ENCODE results near the gene PSMC4.

The PSMC4 gene

GRCh38 chr19:39966617-39967016 is 4.3 kb upstream of the PSMC4 start:
- TF ChIP-seq CTCF (conservative IDR thresholded peaks at IDR 0.05; ENCODE audit: low read depth, low read length): no peak
- H3K4me1 ChIP-seq (ENCODE audit: low read depth, poor library complexity, severe bottlenecking): peaks cover 18% of the 10 kb centered on the region
- no peak overlapping the region for H2AFZ ChIP-seq (ENCODE audit: low read depth)
- H3K9ac ChIP-seq: no peak overlapping the region
- peaks cover 14% of the 10 kb centered on the region for H3K79me2 ChIP-seq (ENCODE audit: insufficient read depth, low read depth)
- no peak overlapping the region for H3K27ac ChIP-seq
- no peaks in the 10 kb centered on the region for H3K27me3 ChIP-seq (ENCODE audit: insufficient read depth, low read depth)
- no peaks in the 10 kb centered on the region for H3K36me3 ChIP-seq (ENCODE audit: insufficient read depth)
- H4K20me1 ChIP-seq (ENCODE audit: insufficient read depth): no peaks in the 10 kb centered on the region
- no peak overlapping the region for H3K4me3 ChIP-seq (IDR thresholded peaks at IDR 0.05; ENCODE audit: insufficient read depth, low read depth, low read length)
- no peak overlapping the region for H3K4me2 ChIP-seq

GRCh38 chr19:39967561-39967960 is 3.4 kb upstream of the PSMC4 start:
- Histone ChIP-seq H3K79me2 (ENCODE audit: insufficient read depth, low read depth) (peaks cover 22% of the 10 kb centered on the region), H3K4me3 (IDR thresholded peaks at IDR 0.05; ENCODE audit: insufficient read depth, low read depth, low read length) (no peak overlapping the region), H3K27me3 (ENCODE audit: insufficient read depth, low read depth) (no peaks in the 10 kb centered on the region), H3K9ac (no peak overlapping the region), H3K27ac (no peak overlapping the region), H3K4me2 (no peak overlapping the region), H3K4me1 (ENCODE audit: low read depth, poor library complexity, severe bottlenecking) (peaks cover 23% of the 10 kb centered on the region), H2AFZ (ENCODE audit: low read depth) (no peak overlapping the region), H3K36me3 (ENCODE audit: insufficient read depth) (no peaks in the 10 kb centered on the region), H4K20me1 (ENCODE audit: insufficient read depth) (no peaks in the 10 kb centered on the region)
- no peak for TF ChIP-seq CTCF (conservative IDR thresholded peaks at IDR 0.05; ENCODE audit: low read depth, low read length)

GRCh38 chr19:39968789-39969188 is 2.2 kb upstream of the PSMC4 start:
- Histone ChIP-seq H3K79me2 (ENCODE audit: insufficient read depth, low read depth) (peaks cover 33% of the 10 kb centered on the region), H3K27me3 (ENCODE audit: insufficient read depth, low read depth) (no peaks in the 10 kb centered on the region), H3K9ac (no peak overlapping the region), H2AFZ (ENCODE audit: low read depth) (no peak overlapping the region), H3K4me2 (peak overlapping the region; percentile 91; the same call in 1 of the 2 replicates), H4K20me1 (ENCODE audit: insufficient read depth) (no peaks in the 10 kb centered on the region), H3K36me3 (ENCODE audit: insufficient read depth) (no peaks in the 10 kb centered on the region), H3K27ac (no peak overlapping the region), H3K4me1 (ENCODE audit: low read depth, poor library complexity, severe bottlenecking) (peaks cover 23% of the 10 kb centered on the region), H3K4me3 (IDR thresholded peaks at IDR 0.05; ENCODE audit: insufficient read depth, low read depth, low read length) (no peak overlapping the region)
- no peak for TF ChIP-seq CTCF (conservative IDR thresholded peaks at IDR 0.05; ENCODE audit: low read depth, low read length)

GRCh38 chr19:39969266-39969665 is 1.7 kb upstream of the PSMC4 start:
- TF ChIP-seq CTCF (conservative IDR thresholded peaks at IDR 0.05; ENCODE audit: low read depth, low read length): no peak
- no peak overlapping the region for H3K27ac ChIP-seq
- peaks cover 34% of the 10 kb centered on the region for H3K79me2 ChIP-seq (ENCODE audit: insufficient read depth, low read depth)
- no peaks in the 10 kb centered on the region for H4K20me1 ChIP-seq (ENCODE audit: insufficient read depth)
- no peak overlapping the region for H2AFZ ChIP-seq (ENCODE audit: low read depth)
- H3K4me3 ChIP-seq (IDR thresholded peaks at IDR 0.05; ENCODE audit: insufficient read depth, low read depth, low read length): peak overlapping the region; percentile 9
- no peaks in the 10 kb centered on the region for H3K36me3 ChIP-seq (ENCODE audit: insufficient read depth)
- H3K9ac ChIP-seq: no peak overlapping the region
- H3K4me2 ChIP-seq: peak overlapping the region; percentile 91
- H3K4me1 ChIP-seq (ENCODE audit: low read depth, poor library complexity, severe bottlenecking): peaks cover 19% of the 10 kb centered on the region
- H3K27me3 ChIP-seq (ENCODE audit: insufficient read depth, low read depth): no peaks in the 10 kb centered on the region
